ENCODE results near the gene TYMP. TPM values are rescaled to one million over a fixed set of nuclear protein-coding genes. Genes with fewer than 3 reads are reported as not detected.

Gene TYMP
- total RNA-seq, 1 experiment from 2014 or later: 56.0 TPM

DNA sequence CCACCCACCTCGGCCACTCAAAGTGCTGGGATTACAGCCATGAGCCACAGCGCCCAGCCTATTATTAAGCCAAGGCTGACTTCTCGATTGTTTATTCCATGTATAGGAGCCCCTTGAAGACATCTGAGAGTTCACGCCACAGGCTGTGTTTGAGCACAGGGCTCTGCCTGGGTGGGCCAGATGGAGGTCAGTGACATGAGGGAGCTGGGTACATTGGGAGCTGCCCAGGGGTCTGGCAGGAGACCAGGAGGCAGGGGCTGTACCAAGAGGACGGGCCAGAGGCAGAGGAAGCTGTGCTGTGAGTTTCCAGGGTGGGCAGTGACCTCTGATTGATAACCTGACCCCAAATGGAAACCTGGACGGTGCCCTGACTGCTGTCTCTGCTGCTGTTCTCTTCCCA lies 27.7 kb downstream of the TYMP start:
- Histone ChIP-seq H3K27me3 (ENCODE audit: control insufficient read depth, insufficient read depth, low read length) (no peaks in the 10 kb centered on the region), H3K4me1 (ENCODE audit: control insufficient read depth, insufficient read depth, low read length) (0 out of 2 replicates have a peak, but pooled peaks cover 3% of the 10 kb centered on the region), H3K4me3 (ENCODE audit: low read depth in 2 of 2, low read length in 2 of 2) (no peak overlapping the region), H3K36me3 (ENCODE audit: control insufficient read depth, insufficient read depth, low read length) (peaks cover 2% of the 10 kb centered on the region), H3K27ac (ENCODE audit: low read length) (no peak overlapping the region), H3K9me3 (ENCODE audit: control insufficient read depth, insufficient read depth, low read depth, low read length) (no peaks in the 10 kb centered on the region)
- POLR2A ChIA-PET: interaction anchor here (0.7 kb wide), 1 partner anchor 23 kb away, joined by 3 read pairs; the partner anchor contains the start of gene SCO2
- no peak for ATAC-seq
- in situ Hi-C loops (cut with HindIII; ENCODE audit: low pct_unique_long_range_greater_than_20kb, low sequenced_read_pairs): no loop called here
- BruUV-seq (replicated peaks): no TSS peak
- no peak for DNase-seq (ENCODE audit: low read depth, low spot score)
- no peak for TF ChIP-seq SIN3A (IDR thresholded peaks at IDR 0.05; ENCODE audit: borderline replicate concordance, insufficient read depth, low read depth, low read length)
- TF ChIP-seq TCF7L2 (IDR thresholded peaks at IDR 0.05; ENCODE audit: low read depth, low read length): no peak
- CTCF ChIA-PET: no interaction called here
- intact Hi-C loops (cut with micrococcal nuclease; ENCODE audit: unreplicated experiment): no loop called here

DNA sequence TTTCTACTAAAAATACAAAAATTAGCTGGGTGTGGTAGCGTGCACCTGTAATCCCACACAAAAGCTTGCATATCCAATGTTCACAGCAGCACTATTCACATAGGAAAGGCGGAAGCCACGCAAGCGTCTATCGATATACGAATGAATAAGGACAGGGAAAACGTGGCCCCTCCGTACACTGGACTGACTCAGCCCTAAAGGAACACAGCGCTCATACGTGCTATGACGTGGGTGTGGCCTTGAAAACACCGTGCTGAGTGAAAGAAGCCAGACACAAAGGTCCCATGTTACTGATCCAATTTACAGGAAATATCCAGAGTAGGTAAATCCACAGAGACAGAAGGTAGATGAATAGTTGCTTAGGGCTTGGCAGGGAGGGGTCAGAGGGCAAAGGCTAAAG lies 29.4 kb downstream of the TYMP start:
- in situ Hi-C loops (cut with HindIII; ENCODE audit: low pct_unique_long_range_greater_than_20kb, low sequenced_read_pairs): no loop called here
- POLR2A ChIA-PET: no interaction called here

More for the DNA sequence above, 29.4 kb downstream of the TYMP start:
- DNase-seq (ENCODE audit: low read depth, low spot score) (no peak), ATAC-seq (no peak)
- Histone ChIP-seq H3K27me3 (ENCODE audit: control insufficient read depth, insufficient read depth, low read length) (no peaks in the 10 kb centered on the region), H3K9me3 (ENCODE audit: control insufficient read depth, insufficient read depth, low read depth, low read length) (no peaks in the 10 kb centered on the region), H3K4me3 (ENCODE audit: low read depth in 2 of 2, low read length in 2 of 2) (no peak overlapping the region), H3K36me3 (ENCODE audit: control insufficient read depth, insufficient read depth, low read length) (no peaks in the 10 kb centered on the region; the same call in 1 of the 2 replicates), H3K4me1 (ENCODE audit: control insufficient read depth, insufficient read depth, low read length) (0 out of 2 replicates have a peak, but pooled peaks cover 3% of the 10 kb centered on the region), H3K27ac (ENCODE audit: low read length) (no peak overlapping the region)
- TF ChIP-seq, protein P1, sequence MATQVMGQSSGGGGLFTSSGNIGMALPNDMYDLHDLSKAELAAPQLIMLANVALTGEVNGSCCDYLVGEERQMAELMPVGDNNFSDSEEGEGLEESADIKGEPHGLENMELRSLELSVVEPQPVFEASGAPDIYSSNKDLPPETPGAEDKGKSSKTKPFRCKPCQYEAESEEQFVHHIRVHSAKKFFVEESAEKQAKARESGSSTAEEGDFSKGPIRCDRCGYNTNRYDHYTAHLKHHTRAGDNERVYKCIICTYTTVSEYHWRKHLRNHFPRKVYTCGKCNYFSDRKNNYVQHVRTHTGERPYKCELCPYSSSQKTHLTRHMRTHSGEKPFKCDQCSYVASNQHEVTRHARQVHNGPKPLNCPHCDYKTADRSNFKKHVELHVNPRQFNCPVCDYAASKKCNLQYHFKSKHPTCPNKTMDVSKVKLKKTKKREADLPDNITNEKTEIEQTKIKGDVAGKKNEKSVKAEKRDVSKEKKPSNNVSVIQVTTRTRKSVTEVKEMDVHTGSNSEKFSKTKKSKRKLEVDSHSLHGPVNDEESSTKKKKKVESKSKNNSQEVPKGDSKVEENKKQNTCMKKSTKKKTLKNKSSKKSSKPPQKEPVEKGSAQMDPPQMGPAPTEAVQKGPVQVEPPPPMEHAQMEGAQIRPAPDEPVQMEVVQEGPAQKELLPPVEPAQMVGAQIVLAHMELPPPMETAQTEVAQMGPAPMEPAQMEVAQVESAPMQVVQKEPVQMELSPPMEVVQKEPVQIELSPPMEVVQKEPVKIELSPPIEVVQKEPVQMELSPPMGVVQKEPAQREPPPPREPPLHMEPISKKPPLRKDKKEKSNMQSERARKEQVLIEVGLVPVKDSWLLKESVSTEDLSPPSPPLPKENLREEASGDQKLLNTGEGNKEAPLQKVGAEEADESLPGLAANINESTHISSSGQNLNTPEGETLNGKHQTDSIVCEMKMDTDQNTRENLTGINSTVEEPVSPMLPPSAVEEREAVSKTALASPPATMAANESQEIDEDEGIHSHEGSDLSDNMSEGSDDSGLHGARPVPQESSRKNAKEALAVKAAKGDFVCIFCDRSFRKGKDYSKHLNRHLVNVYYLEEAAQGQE (IDR thresholded peaks at IDR 0.05; ENCODE audit: insufficient read depth in 1 of 2, low read depth in 2 of 2, low read length in 1 of 2): no peak
- no peak for TF ChIP-seq SIN3A (IDR thresholded peaks at IDR 0.05; ENCODE audit: borderline replicate concordance, insufficient read depth, low read depth, low read length)
- TF ChIP-seq, protein P2, sequence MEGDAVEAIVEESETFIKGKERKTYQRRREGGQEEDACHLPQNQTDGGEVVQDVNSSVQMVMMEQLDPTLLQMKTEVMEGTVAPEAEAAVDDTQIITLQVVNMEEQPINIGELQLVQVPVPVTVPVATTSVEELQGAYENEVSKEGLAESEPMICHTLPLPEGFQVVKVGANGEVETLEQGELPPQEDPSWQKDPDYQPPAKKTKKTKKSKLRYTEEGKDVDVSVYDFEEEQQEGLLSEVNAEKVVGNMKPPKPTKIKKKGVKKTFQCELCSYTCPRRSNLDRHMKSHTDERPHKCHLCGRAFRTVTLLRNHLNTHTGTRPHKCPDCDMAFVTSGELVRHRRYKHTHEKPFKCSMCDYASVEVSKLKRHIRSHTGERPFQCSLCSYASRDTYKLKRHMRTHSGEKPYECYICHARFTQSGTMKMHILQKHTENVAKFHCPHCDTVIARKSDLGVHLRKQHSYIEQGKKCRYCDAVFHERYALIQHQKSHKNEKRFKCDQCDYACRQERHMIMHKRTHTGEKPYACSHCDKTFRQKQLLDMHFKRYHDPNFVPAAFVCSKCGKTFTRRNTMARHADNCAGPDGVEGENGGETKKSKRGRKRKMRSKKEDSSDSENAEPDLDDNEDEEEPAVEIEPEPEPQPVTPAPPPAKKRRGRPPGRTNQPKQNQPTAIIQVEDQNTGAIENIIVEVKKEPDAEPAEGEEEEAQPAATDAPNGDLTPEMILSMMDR (IDR thresholded peaks at IDR 0.05): no peak
- no peak for TF ChIP-seq POLR2AphosphoS5 (IDR thresholded peaks at IDR 0.05; ENCODE audit: low read depth, low read length)
- no peak for TF ChIP-seq TCF7L2 (IDR thresholded peaks at IDR 0.05; ENCODE audit: low read depth, low read length)
- CTCF ChIA-PET: no interaction called here
- no TSS peak for BruUV-seq (replicated peaks)
- intact Hi-C loops (cut with micrococcal nuclease; ENCODE audit: unreplicated experiment): no loop called here
